Smooth muscle cell (in vitro differentiated cells): ENCODE data around the gene TXNRD2. TPM values are rescaled to one million over a fixed set of nuclear protein-coding genes. Genes with fewer than 3 reads are reported as not detected.

Source experiments
- DNase-seq: peaks from one replicate; lab custom pipeline; 2025; ENCODE audit not compliant: unreplicated experiment; lab: John Stamatoyannopoulos, UW
- H2AFZ ChIP-seq: fragments of 200-600 bp; sonication (generic); 2 replicates; pipeline ENCODE4 v1.6.0; 2016; ENCODE audit warnings: antibody characterized with exemption, low read depth, mild to moderate bottlenecking
- H3F3A ChIP-seq: fragments of 200-600 bp; sonication (generic); 2 replicates; pipeline ENCODE4 v1.6.0; 2017; ENCODE audit warnings: antibody characterized with exemption, low read depth
- H3K27ac ChIP-seq: fragments of 200-600 bp; sonication (generic); 2 replicates; pipeline ENCODE4 v1.5.1; 2016; ENCODE audit warnings: low read depth, mild to moderate bottlenecking
- H3K27me3 ChIP-seq: fragments of 200-600 bp; sonication (generic); 2 replicates; pipeline ENCODE4 v1.6.1; 2016; ENCODE audit warnings: low read depth, mild to moderate bottlenecking
- H3K36me3 ChIP-seq: fragments of 200-600 bp; sonication (generic); 2 replicates; pipeline ENCODE4 v1.5.1; 2016; ENCODE audit warnings: low read depth
- H3K4me1 ChIP-seq: fragments of 200-600 bp; sonication (generic); 2 replicates; pipeline ENCODE4 v1.5.1; 2016; ENCODE audit warnings: low read depth
- H3K4me2 ChIP-seq: fragments of 200-600 bp; sonication (generic); 2 replicates; pipeline ENCODE4 v1.6.0; 2016; ENCODE audit warnings: mild to moderate bottlenecking
- H3K4me3 ChIP-seq: fragments of 200-600 bp; sonication (generic); 2 replicates; pipeline ENCODE4 v1.5.1; 2016; ENCODE audit warnings: mild to moderate bottlenecking
- H3K79me2 ChIP-seq: fragments of 200-600 bp; sonication (generic); 2 replicates; pipeline ENCODE4 v1.6.0; 2016; ENCODE audit warnings: low read depth, mild to moderate bottlenecking
- H3K9ac ChIP-seq: fragments of 200-600 bp; sonication (generic); 2 replicates; pipeline ENCODE4 v1.6.0; 2016; ENCODE audit warnings: low read depth
- H3K9me3 ChIP-seq: fragments of 200-600 bp; sonication (generic); replicated peaks from 2 replicates; pipeline ENCODE4 v1.5.1; 2016; ENCODE audit warnings: low read depth
- H4K20me1 ChIP-seq: fragments of 200-600 bp; sonication (generic); 2 replicates; pipeline ENCODE4 v1.6.0; 2016; ENCODE audit warnings: low read depth
- WGBS: methylation state at CpG from one replicate; pipeline ENCODE4 v1.1.7; 2016; ENCODE audit warnings: low lambda C conversion rate; 5-methylcytosine and 5-hydroxymethylcytosine counted together
- polyA plus RNA-seq: library from polyadenylated mRNA; unstranded; fragments of >200 nt; fragmentation: Nextera tagmentation; extraction: Ambion mirVana; gene quantifications from 2 replicates; pipeline ENCODE4 v1.2.1, GENCODE V29; 2016
- total RNA-seq: library from RNA; depleted of rRNA; stranded (reverse); fragments of >200 nt; gene quantifications from 2 replicates; pipeline ENCODE4 v1.2.3, GENCODE V29; 2014
- TF ChIP-seq, protein P1 (sequence below): fragments of 200-600 bp; sonication (generic); IDR thresholded peaks from 2 replicates; pipeline ENCODE4 v1.5.1; 2017; ENCODE audit warnings: borderline replicate concordance, mild to moderate bottlenecking, antibody characterized with exemption; ENCODE audit not compliant: insufficient read depth, poor library complexity, severe bottlenecking

TXNRD2 gene
- total and polyA plus RNA-seq, 2 experiments from 2014 or later: 3.2 TPM; not detected in 1

DNA sequence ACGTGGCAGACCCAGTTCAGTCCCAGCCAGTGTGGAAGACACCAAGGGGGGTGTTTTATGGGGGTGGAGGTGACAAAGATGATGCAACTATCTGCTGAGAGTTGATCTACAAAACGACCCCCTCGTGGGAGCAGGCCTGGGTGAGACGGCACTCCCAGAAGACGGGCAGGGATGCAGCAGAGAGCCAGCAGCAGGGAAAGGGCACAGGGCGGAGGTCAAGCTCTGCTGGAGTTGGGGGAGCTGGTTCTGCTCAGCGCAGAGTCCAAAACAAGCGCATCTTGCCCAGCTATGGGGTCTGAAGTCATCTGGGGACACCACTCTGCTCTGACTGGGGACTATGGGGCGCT is 90.9 kb downstream of the TXNRD2 start:
- peaks cover 54% of the 10 kb centered on the region for H4K20me1 ChIP-seq
- H3K79me2 ChIP-seq: peaks cover 29% of the 10 kb centered on the region
- no peak overlapping the region for H3K9ac ChIP-seq
- DNase-seq: no peak
- H3K4me1 ChIP-seq: peaks cover 14% of the 10 kb centered on the region
- no peaks in the 10 kb centered on the region for H3F3A ChIP-seq
- no peaks in the 10 kb centered on the region for H3K27me3 ChIP-seq
- H3K4me3 ChIP-seq: no peak overlapping the region
- no peaks in the 10 kb centered on the region for H3K36me3 ChIP-seq
- WGBS: 79% methylated on average over 9 of the region's 9 CpGs
- no peaks in the 10 kb centered on the region for H3K9me3 ChIP-seq
- TF ChIP-seq, protein P1, sequence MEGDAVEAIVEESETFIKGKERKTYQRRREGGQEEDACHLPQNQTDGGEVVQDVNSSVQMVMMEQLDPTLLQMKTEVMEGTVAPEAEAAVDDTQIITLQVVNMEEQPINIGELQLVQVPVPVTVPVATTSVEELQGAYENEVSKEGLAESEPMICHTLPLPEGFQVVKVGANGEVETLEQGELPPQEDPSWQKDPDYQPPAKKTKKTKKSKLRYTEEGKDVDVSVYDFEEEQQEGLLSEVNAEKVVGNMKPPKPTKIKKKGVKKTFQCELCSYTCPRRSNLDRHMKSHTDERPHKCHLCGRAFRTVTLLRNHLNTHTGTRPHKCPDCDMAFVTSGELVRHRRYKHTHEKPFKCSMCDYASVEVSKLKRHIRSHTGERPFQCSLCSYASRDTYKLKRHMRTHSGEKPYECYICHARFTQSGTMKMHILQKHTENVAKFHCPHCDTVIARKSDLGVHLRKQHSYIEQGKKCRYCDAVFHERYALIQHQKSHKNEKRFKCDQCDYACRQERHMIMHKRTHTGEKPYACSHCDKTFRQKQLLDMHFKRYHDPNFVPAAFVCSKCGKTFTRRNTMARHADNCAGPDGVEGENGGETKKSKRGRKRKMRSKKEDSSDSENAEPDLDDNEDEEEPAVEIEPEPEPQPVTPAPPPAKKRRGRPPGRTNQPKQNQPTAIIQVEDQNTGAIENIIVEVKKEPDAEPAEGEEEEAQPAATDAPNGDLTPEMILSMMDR: no peak
- H3K4me2 ChIP-seq: no peak overlapping the region
- H2AFZ ChIP-seq: no peak overlapping the region
- H3K27ac ChIP-seq: peak overlapping the region; percentile 5

- TF ChIP-seq, protein P1: no peak
- WGBS: 63% methylated on average over 9 of the region's 9 CpGs
These were observed 91.5 kb downstream of the TXNRD2 start for GRCh38 chr22:19849835-19850762.

GRCh38 chr22:19848298-19849224 is 93.1 kb downstream of the TXNRD2 start:
- H3K27me3 ChIP-seq: no peaks in the 10 kb centered on the region
- H2AFZ ChIP-seq: no peak overlapping the region
- TF ChIP-seq, protein P1: no peak
- no peak for DNase-seq
- H3K4me3 ChIP-seq: no peak overlapping the region
- H3K4me1 ChIP-seq: peaks cover 8% of the 10 kb centered on the region
- H4K20me1 ChIP-seq: peaks cover 58% of the 10 kb centered on the region
- peak overlapping the region; percentile 22 for H3K27ac ChIP-seq
- WGBS: 80% methylated on average over 7 of the region's 7 CpGs
- H3F3A ChIP-seq: no peaks in the 10 kb centered on the region
- no peak overlapping the region for H3K9ac ChIP-seq
- no peaks in the 10 kb centered on the region for H3K36me3 ChIP-seq
- no peaks in the 10 kb centered on the region for H3K9me3 ChIP-seq
- H3K4me2 ChIP-seq: no peak overlapping the region
- peaks cover 17% of the 10 kb centered on the region for H3K79me2 ChIP-seq

More at GRCh38 chr22:19849835-19850762, 91.5 kb downstream of the TXNRD2 start:
- H3K9me3 ChIP-seq: no peaks in the 10 kb centered on the region
- H3K4me1 ChIP-seq: peaks cover 11% of the 10 kb centered on the region
- DNase-seq: no peak
- no peaks in the 10 kb centered on the region for H3K36me3 ChIP-seq
- no peaks in the 10 kb centered on the region for H3F3A ChIP-seq
- peaks cover 25% of the 10 kb centered on the region for H3K79me2 ChIP-seq
- H3K4me2 ChIP-seq: no peak overlapping the region
- H2AFZ ChIP-seq: no peak overlapping the region
- H3K27ac ChIP-seq: peak overlapping the region; percentile 5
- no peak overlapping the region for H3K9ac ChIP-seq
- no peaks in the 10 kb centered on the region for H3K27me3 ChIP-seq
- H4K20me1 ChIP-seq: peaks cover 60% of the 10 kb centered on the region
- H3K4me3 ChIP-seq: no peak overlapping the region
